ENCODE results near the gene TNRC6A. TPM values are rescaled to one million over a fixed set of nuclear protein-coding genes. Genes with fewer than 3 reads are reported as not detected.

Gene TNRC6A
- total and polyA plus RNA-seq, 2 of the 13 experiments (the other 11 are each of a cell fraction or from before 2014, with no cell fraction given): 30.9 to 43.6 TPM

GRCh38 chr16:24858219-24859041 is 129.0 kb downstream of the TNRC6A start (continued):
- TF ChIP-seq E2F2 (CRISPR knock-in tag; IDR thresholded peaks at IDR 0.05; ENCODE audit: borderline replicate concordance) (no peak; the same call in 1 of the 2 replicates), ZFYVE20 (CRISPR knock-in tag; IDR thresholded peaks at IDR 0.05; ENCODE audit: borderline replicate concordance, low read depth) (peak; percentile 83; the same call in 1 of the 2 replicates), SNAPC2 (CRISPR knock-in tag; IDR thresholded peaks at IDR 0.05) (peak; percentile 97), HNF1A (IDR thresholded peaks at IDR 0.05; ENCODE audit: low read depth) (no peak), HNF1A (CRISPR knock-in tag; IDR thresholded peaks at IDR 0.05; ENCODE audit: borderline replicate concordance) (no peak), MTERF4 (CRISPR knock-in tag; IDR thresholded peaks at IDR 0.05) (peak; percentile 92; the same call in 1 of the 2 replicates), NR2C2 (CRISPR knock-in tag; IDR thresholded peaks at IDR 0.05; ENCODE audit: borderline replicate concordance) (no peak), ZNF687 (CRISPR knock-in tag; IDR thresholded peaks at IDR 0.05) (peak; percentile 29; the same call in 1 of the 2 replicates), BRCA1 (CRISPR knock-in tag; IDR thresholded peaks at IDR 0.05) (peak; percentile 99), HDAC1 (CRISPR knock-in tag; IDR thresholded peaks at IDR 0.05) (peak; percentile 60; the same call in 1 of the 2 replicates), ZNF775 (CRISPR knock-in tag; IDR thresholded peaks at IDR 0.05; ENCODE audit: borderline replicate concordance) (peak; percentile 91; the same call in 1 of the 2 replicates), RFX5 (IDR thresholded peaks at IDR 0.05; ENCODE audit: low read depth, low read length) (no peak)
- TF ChIP-seq, protein P1, sequence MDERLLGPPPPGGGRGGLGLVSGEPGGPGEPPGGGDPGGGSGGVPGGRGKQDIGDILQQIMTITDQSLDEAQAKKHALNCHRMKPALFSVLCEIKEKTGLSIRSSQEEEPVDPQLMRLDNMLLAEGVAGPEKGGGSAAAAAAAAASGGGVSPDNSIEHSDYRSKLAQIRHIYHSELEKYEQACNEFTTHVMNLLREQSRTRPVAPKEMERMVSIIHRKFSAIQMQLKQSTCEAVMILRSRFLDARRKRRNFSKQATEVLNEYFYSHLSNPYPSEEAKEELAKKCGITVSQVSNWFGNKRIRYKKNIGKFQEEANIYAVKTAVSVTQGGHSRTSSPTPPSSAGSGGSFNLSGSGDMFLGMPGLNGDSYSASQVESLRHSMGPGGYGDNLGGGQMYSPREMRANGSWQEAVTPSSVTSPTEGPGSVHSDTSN (CRISPR knock-in tag; IDR thresholded peaks at IDR 0.05): peak; percentile 45
- TF ChIP-seq, protein P2, sequence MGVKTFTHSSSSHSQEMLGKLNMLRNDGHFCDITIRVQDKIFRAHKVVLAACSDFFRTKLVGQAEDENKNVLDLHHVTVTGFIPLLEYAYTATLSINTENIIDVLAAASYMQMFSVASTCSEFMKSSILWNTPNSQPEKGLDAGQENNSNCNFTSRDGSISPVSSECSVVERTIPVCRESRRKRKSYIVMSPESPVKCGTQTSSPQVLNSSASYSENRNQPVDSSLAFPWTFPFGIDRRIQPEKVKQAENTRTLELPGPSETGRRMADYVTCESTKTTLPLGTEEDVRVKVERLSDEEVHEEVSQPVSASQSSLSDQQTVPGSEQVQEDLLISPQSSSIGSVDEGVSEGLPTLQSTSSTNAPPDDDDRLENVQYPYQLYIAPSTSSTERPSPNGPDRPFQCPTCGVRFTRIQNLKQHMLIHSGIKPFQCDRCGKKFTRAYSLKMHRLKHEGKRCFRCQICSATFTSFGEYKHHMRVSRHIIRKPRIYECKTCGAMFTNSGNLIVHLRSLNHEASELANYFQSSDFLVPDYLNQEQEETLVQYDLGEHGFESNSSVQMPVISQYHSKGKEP (CRISPR knock-in tag; IDR thresholded peaks at IDR 0.05): peak; percentile 99
